HG03469 (cell line): ENCODE measurements around the gene CALML6.

Experiments used
- ATAC-seq: cut with Tn5 transposase; IDR thresholded peaks from one replicate; pipeline ENCODE4 v1.9.1; 2021; ENCODE audit warnings: mild to moderate bottlenecking, moderate library complexity, moderate number of reproducible peaks; ENCODE audit not compliant: unreplicated experiment

Gene CALML6

DNA sequence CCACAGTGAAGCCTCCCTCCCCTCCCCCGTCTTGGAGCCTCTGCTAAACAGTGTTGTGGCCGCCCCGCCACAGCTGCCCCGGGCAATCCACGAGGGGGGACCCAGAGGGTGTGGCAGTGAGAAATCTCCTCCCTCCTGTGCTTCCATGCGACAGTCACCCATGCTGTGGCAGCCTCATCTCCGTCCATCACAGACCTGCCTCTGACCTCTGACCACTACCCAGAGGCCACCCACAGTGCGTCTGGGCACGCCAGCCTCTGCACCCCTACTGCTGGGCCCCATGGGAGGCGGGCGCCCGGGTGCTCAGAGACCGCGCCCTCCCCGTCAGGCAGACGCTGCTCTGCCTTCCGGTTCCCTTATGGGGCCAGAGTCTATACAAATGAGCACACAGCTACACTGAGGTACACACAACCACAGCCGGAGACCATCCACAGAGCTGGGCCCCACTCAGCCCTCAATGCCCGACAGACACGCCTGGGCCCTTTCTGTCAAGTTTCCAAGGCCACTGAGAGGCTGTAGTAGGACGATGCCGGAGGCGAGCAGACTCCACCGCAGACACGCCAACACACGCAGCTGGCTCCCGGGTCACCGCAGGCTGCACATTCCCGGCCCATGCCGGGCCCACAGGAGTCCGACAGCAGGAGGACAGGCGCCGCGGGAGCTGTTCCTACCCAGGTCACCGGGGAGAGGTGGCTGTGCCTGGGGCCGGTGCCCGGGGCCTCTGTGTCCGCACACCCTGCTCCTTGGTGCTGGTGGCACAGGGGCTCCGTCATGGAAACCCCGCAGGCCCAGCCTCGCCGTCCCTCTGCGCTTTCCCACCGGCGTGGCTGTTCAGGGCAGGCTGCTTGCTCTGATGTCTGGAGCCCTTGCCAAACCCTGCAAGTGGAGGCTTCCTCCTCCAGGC is 27.9 kb downstream of the CALML6 start:
- no peak for ATAC-seq

- no peak for ATAC-seq
Observed at GRCh38 chr1:1943834-1944570, 28.9 kb downstream of the CALML6 start.

GRCh38 chr1:1945782-1946393 is 30.8 kb downstream of the CALML6 start:
- no peak for ATAC-seq

- ATAC-seq: no peak
Observed at GRCh38 chr1:1946540-1946939, 31.5 kb downstream of the CALML6 start.

GRCh38 chr1:1947493-1947892 is 32.4 kb downstream of the CALML6 start:
- ATAC-seq: no peak

- no peak for ATAC-seq
Observed at GRCh38 chr1:1948783-1949182, 33.7 kb downstream of the CALML6 start.

DNA sequence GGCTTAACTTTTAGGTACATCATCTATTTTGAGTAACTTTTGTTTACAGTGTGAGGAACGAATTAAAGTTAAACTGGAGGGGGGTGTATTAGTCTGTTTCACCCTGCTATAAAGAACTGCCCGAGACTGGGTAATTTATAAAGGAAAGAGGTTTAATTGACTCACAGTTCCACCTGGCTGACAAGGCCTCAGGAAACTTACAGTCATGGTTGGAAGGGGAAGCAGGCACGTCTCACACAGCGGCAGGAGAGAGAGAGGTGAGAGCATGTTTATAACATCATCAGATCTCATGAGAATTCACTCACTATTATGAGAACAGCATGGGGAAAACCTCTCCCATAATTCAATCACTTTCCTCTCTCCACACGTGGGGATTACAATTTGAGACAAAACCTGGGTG is 35.9 kb downstream of the CALML6 start:
- no peak for ATAC-seq

DNA sequence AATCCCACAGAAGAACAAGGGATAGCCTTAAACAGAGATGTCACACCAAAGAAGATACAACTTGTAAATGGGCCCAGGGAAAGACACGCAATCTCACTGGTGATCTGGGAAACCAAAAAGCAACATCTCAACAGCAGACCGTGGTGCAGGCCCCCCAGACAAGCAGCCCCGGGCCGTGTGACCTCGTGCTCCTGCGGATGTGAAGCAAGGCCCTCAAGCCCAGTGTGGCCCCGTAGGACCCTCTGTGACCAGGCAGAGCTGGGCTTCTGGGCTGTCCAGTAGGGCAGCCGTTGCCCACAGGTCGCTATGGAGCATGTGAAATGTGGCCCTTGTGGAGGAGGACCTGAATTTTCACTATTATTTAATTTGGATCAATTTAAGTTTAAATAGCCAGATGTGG is 39.0 kb downstream of the CALML6 start:
- ATAC-seq: no peak

- no peak for ATAC-seq
Observed at GRCh38 chr1:1954831-1955441, 39.9 kb downstream of the CALML6 start.

DNA sequence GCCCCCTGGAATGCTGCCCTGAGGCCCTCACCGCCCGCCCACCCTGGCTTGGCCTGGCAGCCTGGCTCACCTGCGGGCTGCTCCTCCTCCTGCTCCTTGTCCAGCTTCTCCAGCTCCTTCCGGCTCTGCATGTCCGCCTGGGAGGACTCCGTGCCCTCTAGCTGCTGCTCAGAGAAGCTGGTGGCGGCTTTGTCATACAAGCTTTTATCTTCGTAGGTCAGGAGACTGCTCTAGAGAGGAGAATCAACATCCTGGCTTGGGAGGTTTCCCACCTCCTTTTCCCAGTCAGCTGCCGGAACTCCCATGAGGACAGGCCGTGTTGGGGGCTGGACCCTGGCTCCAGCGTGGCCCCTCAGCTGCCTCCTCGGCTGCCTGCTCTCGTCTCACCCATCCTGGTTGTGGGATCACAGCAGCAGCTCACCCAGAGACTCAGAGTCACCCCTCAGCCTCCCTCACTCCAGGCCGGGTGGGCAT is 40.6 kb downstream of the CALML6 start:
- no peak for ATAC-seq

DNA sequence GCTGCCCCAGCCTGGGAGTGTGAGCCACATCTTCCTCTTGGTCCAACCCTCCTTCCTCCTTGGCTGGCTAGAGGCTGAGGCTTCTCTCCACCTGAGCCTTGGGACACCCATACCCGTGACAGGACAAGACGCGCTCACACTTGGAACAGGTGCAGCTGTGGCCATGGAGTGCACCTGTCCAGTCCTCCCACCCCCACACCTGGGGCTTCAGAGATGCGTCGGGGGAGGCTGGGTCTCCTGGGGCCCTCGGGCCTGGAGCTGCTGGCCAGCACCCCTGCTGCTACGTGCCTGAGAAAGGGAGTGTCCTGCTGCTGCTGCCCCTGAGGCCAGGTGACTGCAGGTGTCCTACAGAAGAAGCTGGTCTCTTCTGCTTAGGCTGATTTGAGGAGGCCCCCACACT is 41.0 kb downstream of the CALML6 start:
- no peak for ATAC-seq

- ATAC-seq: no peak
Observed at GRCh38 chr1:1956586-1957532, 41.8 kb downstream of the CALML6 start.

DNA sequence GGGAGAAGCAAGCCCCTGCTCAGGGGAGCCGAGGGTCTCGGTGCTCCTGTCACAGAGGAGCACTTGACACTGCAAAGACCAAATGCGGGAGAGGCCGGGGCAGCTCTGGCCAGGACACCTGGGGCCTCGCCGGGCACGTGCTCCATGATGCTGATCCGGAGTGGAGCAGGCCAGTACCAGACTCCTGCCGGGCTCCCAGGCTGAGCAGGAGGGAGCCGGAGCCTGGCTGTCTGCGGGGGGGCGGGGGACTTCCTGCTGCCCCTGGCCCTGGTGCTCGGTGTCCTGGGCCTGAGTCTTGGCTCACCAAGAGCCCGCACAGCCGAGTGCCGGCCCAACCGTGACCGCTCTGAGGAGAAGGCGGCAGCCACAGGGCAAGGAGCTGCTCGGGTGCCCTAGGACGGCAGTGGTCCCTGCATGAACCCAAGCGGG is 42.5 kb downstream of the CALML6 start:
- ATAC-seq: no peak

GRCh38 chr1:1958071-1958541 is 43.0 kb downstream of the CALML6 start:
- ATAC-seq: no peak

GRCh38 chr1:1959459-1959839 is 44.4 kb downstream of the CALML6 start:
- no peak for ATAC-seq

DNA sequence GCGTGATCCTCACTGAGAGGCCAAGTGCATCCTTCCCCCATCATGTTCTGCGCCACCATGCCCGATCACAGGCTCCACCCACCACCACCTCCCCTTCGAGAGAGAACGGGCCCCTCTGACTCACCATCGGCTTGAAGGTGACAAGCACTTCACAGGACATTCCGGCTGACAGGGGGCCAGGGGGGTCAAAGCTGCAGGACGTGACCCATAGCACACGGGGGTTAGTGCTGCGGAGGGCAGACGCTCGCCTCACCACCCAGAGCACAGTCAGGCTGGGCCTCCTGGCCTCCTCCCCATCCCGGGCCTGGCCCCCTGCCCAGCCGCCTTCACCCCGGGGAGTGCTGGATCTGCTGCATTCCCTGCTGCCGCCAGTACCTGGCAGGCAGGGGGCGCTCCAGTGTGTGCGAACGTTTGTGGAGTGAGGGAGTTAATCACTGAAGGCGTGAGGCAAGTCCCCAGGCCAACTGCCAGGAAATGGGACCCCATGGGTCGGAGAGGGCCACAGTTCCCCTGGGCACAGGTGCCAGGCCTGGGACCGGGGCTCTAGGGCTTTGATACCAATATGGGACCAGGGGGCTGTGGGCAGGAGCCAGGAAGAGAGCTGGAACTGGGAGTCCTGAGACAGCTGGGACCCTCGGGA is 44.9 kb downstream of the CALML6 start:
- ATAC-seq: no peak

- ATAC-seq: no peak
Observed at GRCh38 chr1:1960480-1961196, 45.6 kb downstream of the CALML6 start.

GRCh38 chr1:1962752-1963151 is 47.7 kb downstream of the CALML6 start:
- no peak for ATAC-seq

DNA sequence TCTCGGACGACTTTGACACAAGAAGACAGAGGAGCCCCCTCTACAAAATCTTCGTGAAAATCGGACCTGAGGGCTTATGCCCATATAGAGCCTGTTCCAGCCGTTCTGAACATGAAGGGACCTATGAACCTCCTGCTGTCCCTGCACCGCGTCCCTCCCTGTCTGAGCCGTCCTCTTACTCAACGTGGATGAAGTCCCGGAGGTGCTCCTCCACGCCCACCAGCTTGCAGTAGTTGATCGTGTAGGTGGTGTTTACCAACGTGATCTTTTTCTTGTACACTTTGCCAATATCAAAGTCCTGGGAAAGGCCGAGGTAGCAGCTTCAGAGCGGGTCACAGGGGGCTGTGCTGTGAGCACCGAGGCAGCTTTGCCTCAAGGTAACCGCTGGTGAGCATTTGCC is 48.5 kb downstream of the CALML6 start:
- ATAC-seq: no peak
